CD4-positive, alpha-beta T cell treated with Interleukin-17A for 1 hour (primary cell): Measurements from ENCODE around the gene ADARB2.

Source experiments
- DNase-seq: peaks from one replicate; pipeline ENCODE4 v3.0.0-alpha.2; 2020

ADARB2 gene

GRCh38 chr10:1132584-1132983 is 604.7 kb downstream of the ADARB2 start:
- no peak for DNase-seq

- no peak for DNase-seq
Observed at GRCh38 chr10:1130995-1131790, 606.1 kb downstream of the ADARB2 start.

- no peak for DNase-seq
Observed at GRCh38 chr10:1130226-1130625, 607.1 kb downstream of the ADARB2 start.

GRCh38 chr10:1128649-1129048 is 608.7 kb downstream of the ADARB2 start:
- DNase-seq = no peak

- no peak for DNase-seq
Observed at GRCh38 chr10:1128115-1128514, 609.2 kb downstream of the ADARB2 start.

- DNase-seq = no peak
Observed at GRCh38 chr10:1127629-1128028, 609.7 kb downstream of the ADARB2 start.
